ENCODE measurements around the gene NPY5R.

Gene NPY5R

DNA sequence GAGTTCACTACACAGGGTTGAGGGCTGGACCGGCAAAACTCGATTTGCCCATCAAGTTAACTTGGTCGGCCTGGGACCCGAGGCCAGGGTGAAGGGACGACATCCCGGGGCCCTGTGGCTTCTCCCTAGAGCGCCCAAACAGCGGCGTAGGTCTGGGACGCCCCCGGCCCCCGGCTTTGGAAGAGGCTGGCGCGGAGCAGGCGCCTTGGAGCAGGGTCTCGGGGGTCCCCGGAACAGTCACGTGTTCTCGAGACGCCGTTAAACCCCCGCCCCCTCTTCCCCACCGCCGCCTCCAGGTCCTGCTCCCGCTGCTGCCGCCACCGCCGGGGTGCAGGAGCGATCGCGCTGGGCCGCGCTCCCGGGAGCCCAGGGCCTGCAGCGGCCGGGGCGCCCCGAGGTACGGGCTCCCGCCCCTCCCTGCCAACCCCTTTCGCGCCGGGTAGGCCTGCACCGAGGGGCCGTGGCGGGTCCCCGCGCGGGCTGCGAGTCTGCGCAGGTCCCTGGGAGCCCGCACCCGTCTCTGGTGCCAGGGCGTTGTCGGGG lies at the start of gene NPY5R:
TSS of gene NPY5R (plus strand) at position 289 of the 543 bp plus-strand sequence. CDS start 6,382 bp downstream, outside the sequence.
- H3K9ac ChIP-seq (ENCODE audit: low read depth in 1 of 2, low read length in 2 of 2) = peak within 1 kb of the TSS in 1 of 2 donors; percentile 38
- H3K27me3 ChIP-seq (ENCODE audit: control insufficient read depth in 2 of 2, insufficient read depth in 2 of 2, low read length in 2 of 2) = peaks cover 9 to 14% of the 10 kb centered on the region in 2 donors
- H3K36me3 ChIP-seq (ENCODE audit: control insufficient read depth in 2 of 2, insufficient read depth in 2 of 2, low read length in 2 of 2) = no peaks in the 10 kb centered on the region
- H3K27ac ChIP-seq (ENCODE audit: low read depth in 2 of 2, low read length in 2 of 2) = no peak within 1 kb of the TSS
- peak within 1 kb of the TSS; percentile 65 to 69 for H3K4me3 ChIP-seq (ENCODE audit: low read length in 2 of 2)
- peaks cover 0 to 5% of the 10 kb centered on the region in 2 donors for H3K4me1 ChIP-seq (ENCODE audit: control insufficient read depth in 2 of 2, insufficient read depth in 2 of 2, low read length in 2 of 2)
- no peaks in the 10 kb centered on the region for H3K9me3 ChIP-seq (ENCODE audit: control insufficient read depth in 2 of 2, low read length in 2 of 2)

GRCh38 chr4:163295138-163295537 lies 48.6 kb upstream of the NPY5R start:
- H3K4me3 ChIP-seq (ENCODE audit: low read length in 2 of 2) = no peak overlapping the region
- H3K36me3 ChIP-seq (ENCODE audit: control insufficient read depth in 2 of 2, insufficient read depth in 2 of 2, low read length in 2 of 2) = no peaks in the 10 kb centered on the region
- no peaks in the 10 kb centered on the region for H3K4me1 ChIP-seq (ENCODE audit: control insufficient read depth in 2 of 2, insufficient read depth in 2 of 2, low read length in 2 of 2)
- no peaks in the 10 kb centered on the region for H3K27me3 ChIP-seq (ENCODE audit: control insufficient read depth in 2 of 2, insufficient read depth in 2 of 2, low read length in 2 of 2)
- H3K9ac ChIP-seq (ENCODE audit: low read depth in 1 of 2, low read length in 2 of 2) = no peak overlapping the region
- H3K27ac ChIP-seq (ENCODE audit: low read depth in 2 of 2, low read length in 2 of 2) = no peak overlapping the region
- no peaks in the 10 kb centered on the region for H3K9me3 ChIP-seq (ENCODE audit: control insufficient read depth in 2 of 2, low read length in 2 of 2)

DNA sequence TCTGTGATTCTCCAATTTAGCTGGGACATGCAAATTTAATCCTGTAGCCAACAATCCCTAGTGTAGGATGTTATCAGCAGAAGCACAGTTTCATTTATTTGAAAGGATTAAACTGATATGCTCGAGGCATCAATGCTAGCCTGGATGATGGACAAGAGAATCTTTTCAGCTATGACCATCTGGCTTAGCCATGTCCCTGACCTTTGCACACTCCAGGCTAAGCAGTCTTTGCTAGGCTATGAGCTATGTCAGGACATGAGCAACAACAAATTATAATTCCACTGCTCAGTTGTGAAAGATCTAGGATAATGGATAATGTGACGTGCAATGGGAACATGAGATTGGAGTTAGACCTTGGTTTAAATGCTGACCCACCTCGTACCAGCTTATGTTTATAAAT lies 43.2 kb upstream of the NPY5R start:
- no peak overlapping the region for H3K4me3 ChIP-seq (ENCODE audit: low read length in 2 of 2)
- H3K9me3 ChIP-seq (ENCODE audit: control insufficient read depth in 2 of 2, low read length in 2 of 2) = no peaks in the 10 kb centered on the region
- no peaks in the 10 kb centered on the region for H3K4me1 ChIP-seq (ENCODE audit: control insufficient read depth in 2 of 2, insufficient read depth in 2 of 2, low read length in 2 of 2)
- H3K27ac ChIP-seq (ENCODE audit: low read depth in 2 of 2, low read length in 2 of 2) = no peak overlapping the region
- no peaks in the 10 kb centered on the region for H3K36me3 ChIP-seq (ENCODE audit: control insufficient read depth in 2 of 2, insufficient read depth in 2 of 2, low read length in 2 of 2)
- no peaks in the 10 kb centered on the region for H3K27me3 ChIP-seq (ENCODE audit: control insufficient read depth in 2 of 2, insufficient read depth in 2 of 2, low read length in 2 of 2)
- H3K9ac ChIP-seq (ENCODE audit: low read depth in 1 of 2, low read length in 2 of 2) = no peak overlapping the region

- Histone ChIP-seq H3K27me3 (ENCODE audit: control insufficient read depth in 2 of 2, insufficient read depth in 2 of 2, low read length in 2 of 2) (no peaks in the 10 kb centered on the region), H3K4me3 (ENCODE audit: low read length in 2 of 2) (no peak overlapping the region), H3K4me1 (ENCODE audit: control insufficient read depth in 2 of 2, insufficient read depth in 2 of 2, low read length in 2 of 2) (no peaks in the 10 kb centered on the region), H3K27ac (ENCODE audit: low read depth in 2 of 2, low read length in 2 of 2) (no peak overlapping the region), H3K36me3 (ENCODE audit: control insufficient read depth in 2 of 2, insufficient read depth in 2 of 2, low read length in 2 of 2) (no peaks in the 10 kb centered on the region), H3K9me3 (ENCODE audit: control insufficient read depth in 2 of 2, low read length in 2 of 2) (no peaks in the 10 kb centered on the region), H3K9ac (ENCODE audit: low read depth in 1 of 2, low read length in 2 of 2) (no peak overlapping the region)
Measured at GRCh38 chr4:163303069-163303468, 40.6 kb upstream of the NPY5R start.

GRCh38 chr4:163309466-163309865 lies 34.2 kb upstream of the NPY5R start:
- Histone ChIP-seq H3K27ac (ENCODE audit: low read depth in 2 of 2, low read length in 2 of 2) (no peak overlapping the region), H3K36me3 (ENCODE audit: control insufficient read depth in 2 of 2, insufficient read depth in 2 of 2, low read length in 2 of 2) (no peaks in the 10 kb centered on the region), H3K27me3 (ENCODE audit: control insufficient read depth in 2 of 2, insufficient read depth in 2 of 2, low read length in 2 of 2) (no peaks in the 10 kb centered on the region), H3K9ac (ENCODE audit: low read depth in 1 of 2, low read length in 2 of 2) (no peak overlapping the region), H3K4me1 (ENCODE audit: control insufficient read depth in 2 of 2, insufficient read depth in 2 of 2, low read length in 2 of 2) (no peaks in the 10 kb centered on the region), H3K4me3 (ENCODE audit: low read length in 2 of 2) (no peak overlapping the region), H3K9me3 (ENCODE audit: control insufficient read depth in 2 of 2, low read length in 2 of 2) (no peaks in the 10 kb centered on the region)

- Histone ChIP-seq H3K9me3 (ENCODE audit: control insufficient read depth in 2 of 2, low read length in 2 of 2) (peaks cover 0 to 2% of the 10 kb centered on the region in 2 donors), H3K4me3 (ENCODE audit: low read length in 2 of 2) (no peak overlapping the region), H3K4me1 (ENCODE audit: control insufficient read depth in 2 of 2, insufficient read depth in 2 of 2, low read length in 2 of 2) (no peaks in the 10 kb centered on the region), H3K36me3 (ENCODE audit: control insufficient read depth in 2 of 2, insufficient read depth in 2 of 2, low read length in 2 of 2) (no peaks in the 10 kb centered on the region), H3K9ac (ENCODE audit: low read depth in 1 of 2, low read length in 2 of 2) (no peak overlapping the region), H3K27me3 (ENCODE audit: control insufficient read depth in 2 of 2, insufficient read depth in 2 of 2, low read length in 2 of 2) (no peaks in the 10 kb centered on the region), H3K27ac (ENCODE audit: low read depth in 2 of 2, low read length in 2 of 2) (no peak overlapping the region)
Measured at GRCh38 chr4:163317110-163317509, 26.6 kb upstream of the NPY5R start.

DNA sequence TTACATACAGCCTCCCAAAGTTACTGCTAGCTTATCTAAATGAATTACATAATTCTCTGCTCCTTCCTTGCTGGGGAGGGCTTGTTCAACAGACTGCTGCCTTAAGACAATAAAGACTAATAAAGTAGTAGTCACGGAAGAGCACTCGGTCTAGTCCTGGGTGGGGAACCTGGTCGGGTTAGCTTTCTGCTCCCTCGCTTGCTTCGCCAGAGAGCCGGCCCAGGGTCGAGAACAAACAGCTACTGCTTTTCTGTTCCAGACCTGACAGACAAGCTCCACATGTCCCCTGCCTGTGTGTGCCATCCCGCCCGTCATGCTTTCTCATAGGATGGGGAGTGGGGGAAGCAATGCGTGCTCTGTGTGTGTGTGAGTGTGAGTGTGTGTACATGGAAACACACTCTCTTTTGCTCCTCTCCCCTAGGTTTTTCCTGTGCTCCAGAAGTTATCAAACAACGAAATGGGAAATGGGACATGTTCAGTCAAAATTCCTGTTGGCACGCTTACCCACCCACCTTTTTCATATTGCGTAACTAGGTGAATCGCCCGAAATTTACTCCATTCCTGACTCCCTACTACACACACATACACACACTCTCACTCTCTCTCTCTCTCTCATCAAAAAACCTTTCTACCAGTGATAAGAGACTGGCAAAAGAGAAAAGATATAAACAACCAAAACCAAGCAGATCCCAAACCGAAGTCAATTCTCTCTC lies 12.6 kb upstream of the NPY5R start:
- Histone ChIP-seq H3K4me3 (ENCODE audit: low read length in 2 of 2) (peak overlapping the region; percentile 81 to 83), H3K27ac (ENCODE audit: low read depth in 2 of 2, low read length in 2 of 2) (no peak overlapping the region), H3K27me3 (ENCODE audit: control insufficient read depth in 2 of 2, insufficient read depth in 2 of 2, low read length in 2 of 2) (peaks cover 0 to 6% of the 10 kb centered on the region in 2 donors), H3K9ac (ENCODE audit: low read depth in 1 of 2, low read length in 2 of 2) (peak overlapping the region; percentile 13 to 34), H3K9me3 (ENCODE audit: control insufficient read depth in 2 of 2, low read length in 2 of 2) (no peaks in the 10 kb centered on the region), H3K4me1 (ENCODE audit: control insufficient read depth in 2 of 2, insufficient read depth in 2 of 2, low read length in 2 of 2) (peaks cover 7% of the 10 kb centered on the region in 2 donors), H3K36me3 (ENCODE audit: control insufficient read depth in 2 of 2, insufficient read depth in 2 of 2, low read length in 2 of 2) (no peaks in the 10 kb centered on the region)

- H3K27me3 ChIP-seq (ENCODE audit: control insufficient read depth in 2 of 2, insufficient read depth in 2 of 2, low read length in 2 of 2) = peaks cover 0 to 6% of the 10 kb centered on the region in 2 donors
- peak overlapping the region; percentile 81 to 83 for H3K4me3 ChIP-seq (ENCODE audit: low read length in 2 of 2)
- peaks cover 7% of the 10 kb centered on the region in 2 donors for H3K4me1 ChIP-seq (ENCODE audit: control insufficient read depth in 2 of 2, insufficient read depth in 2 of 2, low read length in 2 of 2)
- no peak overlapping the region for H3K27ac ChIP-seq (ENCODE audit: low read depth in 2 of 2, low read length in 2 of 2)
- no peaks in the 10 kb centered on the region for H3K36me3 ChIP-seq (ENCODE audit: control insufficient read depth in 2 of 2, insufficient read depth in 2 of 2, low read length in 2 of 2)
- H3K9me3 ChIP-seq (ENCODE audit: control insufficient read depth in 2 of 2, low read length in 2 of 2) = no peaks in the 10 kb centered on the region
- H3K9ac ChIP-seq (ENCODE audit: low read depth in 1 of 2, low read length in 2 of 2) = peak overlapping the region; percentile 26 to 47
Measured at GRCh38 chr4:163331629-163332376, 11.9 kb upstream of the NPY5R start.

DNA sequence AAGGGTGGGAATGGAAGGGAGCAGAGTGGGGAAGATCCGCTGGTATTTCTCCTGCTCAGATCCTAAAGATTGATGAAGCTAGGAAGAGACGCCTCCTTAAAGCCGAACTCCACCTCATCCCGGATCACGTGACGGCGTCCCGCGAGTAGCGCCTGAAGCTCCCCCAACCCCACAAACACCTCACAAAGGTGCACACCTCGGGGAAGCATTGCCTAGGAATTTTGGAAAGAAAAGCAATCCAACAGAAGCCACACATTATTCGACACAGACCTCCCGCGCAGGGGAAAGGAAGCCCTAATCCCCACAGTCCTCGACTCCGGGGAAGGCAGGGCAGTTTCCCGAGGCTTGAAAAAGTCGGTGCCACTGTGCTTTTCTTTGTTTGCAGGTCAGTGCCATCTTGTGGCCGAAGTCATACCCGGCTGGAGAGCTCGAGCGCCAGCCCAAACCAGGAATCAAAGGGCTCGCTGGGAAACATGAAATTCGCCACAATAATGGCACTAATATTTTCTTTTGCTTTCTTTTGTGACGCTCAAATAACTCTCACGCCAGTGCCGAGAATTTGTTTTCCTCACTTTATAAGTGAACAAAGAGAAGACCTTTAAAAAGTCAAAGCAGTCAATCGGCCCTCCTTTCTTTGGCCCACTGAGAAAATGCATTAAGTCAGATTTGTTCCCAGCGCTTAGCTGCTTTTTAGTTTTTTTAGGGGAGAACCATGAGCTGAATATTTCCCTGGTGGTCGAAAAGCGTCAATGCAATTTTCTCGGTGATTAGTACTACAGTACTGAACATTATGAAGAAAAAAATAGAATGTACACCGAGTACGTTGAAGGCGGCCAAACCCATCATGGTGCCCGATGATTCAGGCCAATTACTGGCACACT lies 10.9 kb upstream of the NPY5R start, which contains the start of gene NPY1R:
TSS of gene NPY1R (minus strand) at position 71 of the 881 bp plus-strand sequence. CDS start 6,042 bp downstream, outside the sequence.
- peak within 1 kb of the TSS in 1 of 2 donors; percentile 22 for H3K27ac ChIP-seq (ENCODE audit: low read depth in 2 of 2, low read length in 2 of 2)
- no peaks in the 10 kb centered on the region for H3K36me3 ChIP-seq (ENCODE audit: control insufficient read depth in 2 of 2, insufficient read depth in 2 of 2, low read length in 2 of 2)
- H3K9ac ChIP-seq (ENCODE audit: low read depth in 1 of 2, low read length in 2 of 2) = peak within 1 kb of the TSS; percentile 47 to 54
- peaks cover 0 to 6% of the 10 kb centered on the region in 2 donors for H3K27me3 ChIP-seq (ENCODE audit: control insufficient read depth in 2 of 2, insufficient read depth in 2 of 2, low read length in 2 of 2)
- peaks cover 7% of the 10 kb centered on the region in 2 donors for H3K4me1 ChIP-seq (ENCODE audit: control insufficient read depth in 2 of 2, insufficient read depth in 2 of 2, low read length in 2 of 2)
- peak within 1 kb of the TSS; percentile 81 to 83 for H3K4me3 ChIP-seq (ENCODE audit: low read length in 2 of 2)
- H3K9me3 ChIP-seq (ENCODE audit: control insufficient read depth in 2 of 2, low read length in 2 of 2) = no peaks in the 10 kb centered on the region

All from mucosa of rectum (tissue), 2 donors.